Gastrocnemius medialis (tissue), 4 donors: ENCODE results near the gene BEX3.

Experiments
- CTCF ChIP-seq, 5 experiments: fragments of 450-650 bp in 3 of 5; fragments of 200-600 bp in 2 of 5; sonication (generic) in 2 of 5; IDR thresholded peaks in 4 of 5; conservative IDR thresholded peaks in 1 of 5; 1 replicate in 4 of 5; 2 replicates in 1 of 5; pipeline ENCODE4 v1.5.1; 2016 to 2019; ENCODE audit warnings: antibody characterized with exemption in 5 of 5, mild to moderate bottlenecking in 3 of 5, moderate library complexity in 3 of 5
- POLR2A ChIP-seq, 2 donors: fragments of 450-650 bp; IDR thresholded peaks; one replicate each; pipeline ENCODE4 v1.6.1; 2017; ENCODE audit warnings: antibody characterized with exemption in 2 of 2, mild to moderate bottlenecking in 2 of 2, moderate library complexity in 2 of 2

GRCh38 chrX:103376979-103377324, 614 bp downstream of the BEX3 start:
- TF ChIP-seq POLR2A (IDR thresholded peaks at IDR 0.05): no peak
- TF ChIP-seq CTCF (IDR thresholded peaks at IDR 0.05 in 4 of 5, conservative IDR thresholded peaks at IDR 0.05 in 1 of 5): no peak
